RWPE2 (cell line): Measurements from ENCODE around the gene DDX17.

Source experiments
- ATAC-seq: fragments of 200-7000 bp; cut with Tn5 transposase; 3 replicates; pipeline ENCODE4 v1.9.1; 2021; ENCODE audit warnings: low read depth
- DNase-seq: peaks from one replicate; pipeline ENCODE4 v3.0.0-alpha.2; 2020; ENCODE audit warnings: low spot score
- H3K27ac ChIP-seq: fragments of 450-650 bp; 2 replicates; pipeline ENCODE4 v1.5.1; 2017; ENCODE audit warnings: mild to moderate bottlenecking; ENCODE audit not compliant: poor library complexity, severe bottlenecking
- H3K27me3 ChIP-seq: fragments of 250-450 bp; sonication (Bioruptor Pico); 2 replicates; pipeline ENCODE4 v1.5.1; 2021; ENCODE audit warnings: mild to moderate bottlenecking, moderate library complexity; ENCODE audit not compliant: insufficient read depth, poor library complexity, severe bottlenecking
- H3K36me3 ChIP-seq: fragments of 250-450 bp; sonication (Bioruptor Pico); 2 replicates; pipeline ENCODE4 v1.5.1; 2020; ENCODE audit warnings: low read depth, mild to moderate bottlenecking, moderate library complexity
- H3K4me1 ChIP-seq: fragments of 250-450 bp; sonication (Bioruptor Pico); 2 replicates; pipeline ENCODE4 v1.5.1; 2021; ENCODE audit warnings: mild to moderate bottlenecking, moderate library complexity; ENCODE audit not compliant: insufficient read depth, poor library complexity, severe bottlenecking
- H3K4me3 ChIP-seq: fragments of 250-450 bp; sonication (Bioruptor Pico); 2 replicates; pipeline ENCODE4 v1.5.1; 2021; ENCODE audit warnings: mild to moderate bottlenecking, moderate library complexity; ENCODE audit not compliant: severe bottlenecking
- H3K9me3 ChIP-seq: fragments of 250-450 bp; sonication (Bioruptor Pico); 2 replicates; pipeline ENCODE4 v1.5.1; 2021; ENCODE audit warnings: mild to moderate bottlenecking, moderate library complexity; ENCODE audit not compliant: severe bottlenecking
- CTCF ChIP-seq: fragments of 450-650 bp; IDR thresholded peaks from one replicate; pipeline ENCODE4 v1.5.1; 2017; ENCODE audit warnings: mild to moderate bottlenecking, moderate library complexity; ENCODE audit not compliant: poor library complexity, severe bottlenecking

Gene DDX17

GRCh38 chr22:38504731-38505540, 1.2 kb downstream of the DDX17 start:
- ATAC-seq (no peak), DNase-seq (no peak)
- H3K4me3 ChIP-seq = peak overlapping the region; percentile 87
- H3K9me3 ChIP-seq = no peaks in the 10 kb centered on the region
- no peaks in the 10 kb centered on the region for H3K27me3 ChIP-seq
- peak overlapping the region; percentile 84 for H3K27ac ChIP-seq
- peaks cover 54% of the 10 kb centered on the region for H3K36me3 ChIP-seq
- no peak for TF ChIP-seq CTCF
- peaks cover 16% of the 10 kb centered on the region for H3K4me1 ChIP-seq

GRCh38 chr22:38503021-38503420, 3.1 kb downstream of the DDX17 start:
- DNase-seq (no peak), ATAC-seq (no peak)
- no peak for TF ChIP-seq CTCF
- Histone ChIP-seq H3K27ac (no peak overlapping the region), H3K9me3 (no peaks in the 10 kb centered on the region), H3K27me3 (no peaks in the 10 kb centered on the region), H3K4me1 (peaks cover 16% of the 10 kb centered on the region), H3K36me3 (peaks cover 73% of the 10 kb centered on the region), H3K4me3 (no peak overlapping the region)

- Histone ChIP-seq H3K27ac (no peak overlapping the region), H3K27me3 (no peaks in the 10 kb centered on the region), H3K9me3 (no peaks in the 10 kb centered on the region), H3K4me3 (no peak overlapping the region), H3K4me1 (peaks cover 16% of the 10 kb centered on the region), H3K36me3 (peaks cover 83% of the 10 kb centered on the region)
- ATAC-seq = no peak
- no peak for TF ChIP-seq CTCF
- no peak for DNase-seq
Measured at GRCh38 chr22:38501797-38502672, 4.1 kb downstream of the DDX17 start.

- H3K4me1 ChIP-seq = peaks cover 5% of the 10 kb centered on the region
- no peak for ATAC-seq
- H3K27me3 ChIP-seq = no peaks in the 10 kb centered on the region
- H3K27ac ChIP-seq = no peak overlapping the region
- H3K36me3 ChIP-seq = peaks cover 100% of the 10 kb centered on the region
- H3K4me3 ChIP-seq = no peak overlapping the region
- H3K9me3 ChIP-seq = no peaks in the 10 kb centered on the region
- TF ChIP-seq CTCF = no peak
- DNase-seq = no peak
Measured at GRCh38 chr22:38497869-38498268, 8.2 kb downstream of the DDX17 start.
